ENCODE measurements around the gene KLK12. TPM values are rescaled to one million over a fixed set of nuclear protein-coding genes. Genes with fewer than 3 reads are reported as not detected.

The KLK12 gene
- total and polyA plus RNA-seq, 9 of the 15 experiments (the other 6 are each of a cell fraction or from before 2014, with no cell fraction given), result not detected

- TF ChIP-seq GMEB1 (CRISPR knock-in tag; IDR thresholded peaks at IDR 0.05) (no peak), PHTF2 (CRISPR knock-in tag; IDR thresholded peaks at IDR 0.05) (no peak), E2F4 (CRISPR knock-in tag; IDR thresholded peaks at IDR 0.05; ENCODE audit: low read depth) (no peak), OTX1 (CRISPR knock-in tag; IDR thresholded peaks at IDR 0.05) (no peak), NR2C2 (CRISPR knock-in tag; IDR thresholded peaks at IDR 0.05) (peak; percentile 60; the same call in 1 of the 2 replicates), NR2C2 (tag; IDR thresholded peaks at IDR 0.05) (peak; percentile 64), ZBTB34 (CRISPR knock-in tag; IDR thresholded peaks at IDR 0.05) (no peak), NFIX (CRISPR knock-in tag; IDR thresholded peaks at IDR 0.05; ENCODE audit: low read depth) (no peak), CBX2 (IDR thresholded peaks at IDR 0.05; ENCODE audit: insufficient read depth, low read length, poor library complexity, severe bottlenecking) (no peak), KLF13 (tag; IDR thresholded peaks at IDR 0.05; ENCODE audit: borderline replicate concordance, low read depth) (no peak), COPS2 (conservative IDR thresholded peaks at IDR 0.05) (no peak), KDM1A (IDR thresholded peaks at IDR 0.05) (peak; percentile 64 to 69; a peak in 3 of 4 replicates)
- TF ChIP-seq, protein P1, sequence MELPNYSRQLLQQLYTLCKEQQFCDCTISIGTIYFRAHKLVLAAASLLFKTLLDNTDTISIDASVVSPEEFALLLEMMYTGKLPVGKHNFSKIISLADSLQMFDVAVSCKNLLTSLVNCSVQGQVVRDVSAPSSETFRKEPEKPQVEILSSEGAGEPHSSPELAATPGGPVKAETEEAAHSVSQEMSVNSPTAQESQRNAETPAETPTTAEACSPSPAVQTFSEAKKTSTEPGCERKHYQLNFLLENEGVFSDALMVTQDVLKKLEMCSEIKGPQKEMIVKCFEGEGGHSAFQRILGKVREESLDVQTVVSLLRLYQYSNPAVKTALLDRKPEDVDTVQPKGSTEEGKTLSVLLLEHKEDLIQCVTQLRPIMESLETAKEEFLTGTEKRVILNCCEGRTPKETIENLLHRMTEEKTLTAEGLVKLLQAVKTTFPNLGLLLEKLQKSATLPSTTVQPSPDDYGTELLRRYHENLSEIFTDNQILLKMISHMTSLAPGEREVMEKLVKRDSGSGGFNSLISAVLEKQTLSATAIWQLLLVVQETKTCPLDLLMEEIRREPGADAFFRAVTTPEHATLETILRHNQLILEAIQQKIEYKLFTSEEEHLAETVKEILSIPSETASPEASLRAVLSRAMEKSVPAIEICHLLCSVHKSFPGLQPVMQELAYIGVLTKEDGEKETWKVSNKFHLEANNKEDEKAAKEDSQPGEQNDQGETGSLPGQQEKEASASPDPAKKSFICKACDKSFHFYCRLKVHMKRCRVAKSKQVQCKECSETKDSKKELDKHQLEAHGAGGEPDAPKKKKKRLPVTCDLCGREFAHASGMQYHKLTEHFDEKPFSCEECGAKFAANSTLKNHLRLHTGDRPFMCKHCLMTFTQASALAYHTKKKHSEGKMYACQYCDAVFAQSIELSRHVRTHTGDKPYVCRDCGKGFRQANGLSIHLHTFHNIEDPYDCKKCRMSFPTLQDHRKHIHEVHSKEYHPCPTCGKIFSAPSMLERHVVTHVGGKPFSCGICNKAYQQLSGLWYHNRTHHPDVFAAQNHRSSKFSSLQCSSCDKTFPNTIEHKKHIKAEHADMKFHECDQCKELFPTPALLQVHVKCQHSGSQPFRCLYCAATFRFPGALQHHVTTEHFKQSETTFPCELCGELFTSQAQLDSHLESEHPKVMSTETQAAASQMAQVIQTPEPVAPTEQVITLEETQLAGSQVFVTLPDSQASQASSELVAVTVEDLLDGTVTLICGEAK (IDR thresholded peaks at IDR 0.05), result no peak
- TF ChIP-seq, protein P1 (CRISPR knock-in tag; IDR thresholded peaks at IDR 0.05), result no peak
Measured at GRCh38 chr19:51031220-51031879, 3.5 kb downstream of the KLK12 start (continued).

Measured in K562 (cell line).